Measurements from ENCODE around the gene ENTR1. TPM values are rescaled to one million over a fixed set of nuclear protein-coding genes. Genes with fewer than 3 reads are reported as not detected.

The ENTR1 gene
- total and polyA plus RNA-seq, 2 of the 13 experiments (the other 11 are each of a cell fraction or from before 2014, with no cell fraction given) = 70.1 to 76.4 TPM

- TF ChIP-seq, protein P1, sequence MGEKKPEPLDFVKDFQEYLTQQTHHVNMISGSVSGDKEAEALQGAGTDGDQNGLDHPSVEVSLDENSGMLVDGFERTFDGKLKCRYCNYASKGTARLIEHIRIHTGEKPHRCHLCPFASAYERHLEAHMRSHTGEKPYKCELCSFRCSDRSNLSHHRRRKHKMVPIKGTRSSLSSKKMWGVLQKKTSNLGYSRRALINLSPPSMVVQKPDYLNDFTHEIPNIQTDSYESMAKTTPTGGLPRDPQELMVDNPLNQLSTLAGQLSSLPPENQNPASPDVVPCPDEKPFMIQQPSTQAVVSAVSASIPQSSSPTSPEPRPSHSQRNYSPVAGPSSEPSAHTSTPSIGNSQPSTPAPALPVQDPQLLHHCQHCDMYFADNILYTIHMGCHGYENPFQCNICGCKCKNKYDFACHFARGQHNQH (CRISPR knock-in tag; IDR thresholded peaks at IDR 0.05) = peak; percentile 54; the same call in 1 of the 2 replicates
- peak; percentile 60 for TF ChIP-seq HNRNPK (IDR thresholded peaks at IDR 0.05; ENCODE audit: low read depth, low read length, poor library complexity, severe bottlenecking)
These were observed at the start of gene ENTR1, which contains the start of gene PMPCA (continued) for GRCh38 chr9:136410500-136411287.

DNA sequence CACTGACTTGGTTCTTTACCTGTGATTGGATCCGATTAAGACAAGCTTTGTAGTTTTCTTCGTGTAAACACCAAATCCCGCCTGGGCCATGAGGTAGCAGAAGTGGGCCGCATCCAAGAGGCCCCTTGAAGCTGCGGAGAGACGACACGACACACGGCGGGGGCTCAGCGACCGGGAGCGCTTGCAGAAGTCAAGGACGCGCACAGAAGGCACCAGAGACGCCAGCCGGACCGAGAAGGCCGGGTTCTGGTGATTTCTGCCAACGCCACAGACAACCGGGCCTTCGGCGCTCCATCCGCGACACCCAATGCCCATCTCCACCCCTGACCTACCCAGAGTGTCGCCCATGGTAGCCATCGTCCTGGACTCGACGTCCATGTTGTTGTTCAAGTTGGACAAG, 49.0 kb upstream of the ENTR1 start:
- WGBS (ENCODE audit: low lambda C conversion rate) = 98% methylated on average over 26 of the region's 28 CpGs
- in situ Hi-C loops (cut with HindIII; ENCODE audit: extremely low pct_ligation_motif_present, low pct_unique_long_range_greater_than_20kb) = no loop called here
- H3K27ac ChIP-seq (ENCODE audit: extremely low read length, insufficient read depth, low read length) = no peak overlapping the region
- no peak overlapping the region for H3K4me2 ChIP-seq (ENCODE audit: low read depth, low read length)
- H3K27me3 ChIP-seq (ENCODE audit: control insufficient read depth in 1 of 2, insufficient read depth in 2 of 2, low read length in 2 of 2) = no peaks in the 10 kb centered on the region
- no peaks in the 10 kb centered on the region for H3K79me2 ChIP-seq (ENCODE audit: insufficient read depth, low read length)
- H4K20me1 ChIP-seq (ENCODE audit: insufficient read depth, low read length) = no peaks in the 10 kb centered on the region
- TF ChIP-seq ZNF30 (CRISPR knock-in tag; IDR thresholded peaks at IDR 0.05) (no peak), AGO2 (optimal IDR thresholded peaks at IDR 0.05; ENCODE audit: low read depth, low read length) (peak; percentile 41)
- no TSS peak for BruUV-seq (replicated peaks)
- ChIA-PET CTCF (ENCODE audit: low intra/inter-chr PET ratio, low total read pairs) (no interaction called here), POLR2A (no interaction called here)
- intact Hi-C loops (cut with micrococcal nuclease; ENCODE audit: unreplicated experiment) = no loop called here
- no peak overlapping the region for H2AFZ ChIP-seq (ENCODE audit: low read length)
- H3K9ac ChIP-seq (ENCODE audit: insufficient read depth, low read depth, low read length) = no peak overlapping the region
- H3K4me3 ChIP-seq (replicated peaks in 1 of 3; ENCODE audit: insufficient read depth in 1 of 3, low read depth in 2 of 3, low read length in 3 of 3) = no peak overlapping the region
- H3K4me1 ChIP-seq (ENCODE audit: insufficient read depth, low read length) = no peaks in the 10 kb centered on the region
- H3K9me3 ChIP-seq (ENCODE audit: low read length) = no peaks in the 10 kb centered on the region
- ATAC-seq (no peak), DNase-seq (ENCODE audit: low spot score) (no peak), FAIRE-seq (no peak)
- peaks cover 49 to 89% of the 10 kb centered on the region in 2 experiments; a peak in 4 of 5 replicates for H3K36me3 ChIP-seq (replicated peaks in 1 of 2; ENCODE audit: control insufficient read depth in 1 of 2, insufficient read depth in 2 of 2, low read length in 2 of 2)

GRCh38 chr9:136457326-136457725, 46.9 kb upstream of the ENTR1 start:
- ATAC-seq = no peak
- H4K20me1 ChIP-seq (ENCODE audit: insufficient read depth, low read length) = no peaks in the 10 kb centered on the region
- no peaks in the 10 kb centered on the region for H3K9me3 ChIP-seq (ENCODE audit: low read length)
- FAIRE-seq = no peak
- no TSS peak for BruUV-seq (replicated peaks)
- no peak overlapping the region for H3K4me2 ChIP-seq (ENCODE audit: low read depth, low read length)
- no peaks in the 10 kb centered on the region for H3K79me2 ChIP-seq (ENCODE audit: insufficient read depth, low read length)
- no peak for DNase-seq (ENCODE audit: low spot score)
- CTCF ChIA-PET (ENCODE audit: low intra/inter-chr PET ratio, low total read pairs) = no interaction called here
- H3K36me3 ChIP-seq (replicated peaks in 1 of 2; ENCODE audit: control insufficient read depth in 1 of 2, insufficient read depth in 2 of 2, low read length in 2 of 2) = peaks cover 43 to 82% of the 10 kb centered on the region in 2 experiments; a peak in 4 of 5 replicates
- no peaks in the 10 kb centered on the region for H3K27me3 ChIP-seq (ENCODE audit: control insufficient read depth in 1 of 2, insufficient read depth in 2 of 2, low read length in 2 of 2)
- in situ Hi-C loops (cut with HindIII; ENCODE audit: extremely low pct_ligation_motif_present, low pct_unique_long_range_greater_than_20kb) = no loop called here
- 95% methylated on average over 21 of the region's 24 CpGs for WGBS (ENCODE audit: low lambda C conversion rate)
- H3K27ac ChIP-seq (ENCODE audit: extremely low read length, insufficient read depth, low read length) = no peak overlapping the region
- H3K4me3 ChIP-seq (replicated peaks in 1 of 3; ENCODE audit: insufficient read depth in 1 of 3, low read depth in 2 of 3, low read length in 3 of 3) = no peak overlapping the region
- H2AFZ ChIP-seq (ENCODE audit: low read length) = no peak overlapping the region
- TF ChIP-seq ESRRA (CRISPR knock-in tag; IDR thresholded peaks at IDR 0.05; ENCODE audit: low read depth) (no peak), AGO2 (optimal IDR thresholded peaks at IDR 0.05; ENCODE audit: low read depth, low read length) (peak; percentile 51)
- intact Hi-C loops (cut with micrococcal nuclease; ENCODE audit: unreplicated experiment) = no loop called here
- H3K4me1 ChIP-seq (ENCODE audit: insufficient read depth, low read length) = no peaks in the 10 kb centered on the region
- POLR2A ChIA-PET = no interaction called here
- no peak overlapping the region for H3K9ac ChIP-seq (ENCODE audit: insufficient read depth, low read depth, low read length)

All from HepG2 (cell line).